Subcutaneous adipose tissue (tissue), 4 donors: Measurements from ENCODE around the gene CSF1R. TPM values are rescaled to one million over a fixed set of nuclear protein-coding genes. Genes with fewer than 3 reads are reported as not detected.

Source experiments
- total RNA-seq, 4 donors: library from RNA; depleted of rRNA; stranded (reverse); fragments of >200 nt; gene quantifications; one replicate each; pipeline ENCODE4 v1.1.0, GENCODE V29; 2016
- TF ChIP-seq, protein P1 (sequence below): fragments of 450-650 bp; IDR thresholded peaks from one replicate; pipeline ENCODE4 v1.5.1; 2016; ENCODE audit warnings: low read depth, mild to moderate bottlenecking, control low read depth, antibody characterized with exemption, moderate library complexity

CSF1R gene
- total RNA-seq, 4 donors from 2014 or later = 35.2 to 152 (median 79.7) TPM

DNA sequence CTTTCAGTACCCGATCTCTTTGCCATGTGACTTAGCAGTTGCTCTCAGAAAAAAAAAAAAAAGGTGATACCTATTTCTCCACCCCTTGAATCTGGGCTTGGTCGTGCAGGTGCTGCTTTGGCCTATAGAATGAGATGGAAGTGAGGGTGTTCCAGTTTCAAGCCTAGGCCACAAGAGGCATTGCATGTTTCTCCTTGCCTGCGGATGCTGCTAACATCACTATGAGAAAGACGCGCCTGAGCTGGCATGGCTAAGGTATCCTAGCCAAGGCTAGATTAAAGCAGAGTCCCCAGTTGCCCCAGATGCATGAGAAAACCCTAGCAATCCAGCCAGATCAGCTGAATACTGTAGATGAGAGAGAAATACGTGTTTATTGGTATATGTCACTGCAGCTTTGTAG lies 14.7 kb upstream of the CSF1R start:
- TF ChIP-seq, protein P1, sequence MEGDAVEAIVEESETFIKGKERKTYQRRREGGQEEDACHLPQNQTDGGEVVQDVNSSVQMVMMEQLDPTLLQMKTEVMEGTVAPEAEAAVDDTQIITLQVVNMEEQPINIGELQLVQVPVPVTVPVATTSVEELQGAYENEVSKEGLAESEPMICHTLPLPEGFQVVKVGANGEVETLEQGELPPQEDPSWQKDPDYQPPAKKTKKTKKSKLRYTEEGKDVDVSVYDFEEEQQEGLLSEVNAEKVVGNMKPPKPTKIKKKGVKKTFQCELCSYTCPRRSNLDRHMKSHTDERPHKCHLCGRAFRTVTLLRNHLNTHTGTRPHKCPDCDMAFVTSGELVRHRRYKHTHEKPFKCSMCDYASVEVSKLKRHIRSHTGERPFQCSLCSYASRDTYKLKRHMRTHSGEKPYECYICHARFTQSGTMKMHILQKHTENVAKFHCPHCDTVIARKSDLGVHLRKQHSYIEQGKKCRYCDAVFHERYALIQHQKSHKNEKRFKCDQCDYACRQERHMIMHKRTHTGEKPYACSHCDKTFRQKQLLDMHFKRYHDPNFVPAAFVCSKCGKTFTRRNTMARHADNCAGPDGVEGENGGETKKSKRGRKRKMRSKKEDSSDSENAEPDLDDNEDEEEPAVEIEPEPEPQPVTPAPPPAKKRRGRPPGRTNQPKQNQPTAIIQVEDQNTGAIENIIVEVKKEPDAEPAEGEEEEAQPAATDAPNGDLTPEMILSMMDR = no peak

DNA sequence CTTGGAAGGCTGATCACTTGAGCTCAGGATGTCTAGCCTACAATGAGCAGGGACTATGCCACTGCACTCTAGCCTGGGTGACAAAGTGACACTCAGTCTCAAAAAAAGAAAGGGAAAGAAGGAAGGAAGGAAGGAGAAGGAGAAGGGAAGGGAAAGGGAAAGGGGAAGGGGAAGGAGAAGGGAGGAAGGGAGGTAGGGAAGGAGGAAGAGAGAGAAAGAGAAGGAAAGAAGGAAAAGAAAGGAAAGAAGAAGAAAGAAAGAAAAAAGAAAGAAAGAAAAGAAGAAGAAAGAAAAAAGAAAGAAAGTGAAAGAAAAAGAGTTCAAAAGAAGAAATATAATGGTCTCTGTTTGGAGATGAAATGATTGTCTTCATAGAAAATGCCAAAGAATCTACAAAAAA lies 10.8 kb upstream of the CSF1R start:
- TF ChIP-seq, protein P1 = no peak

DNA sequence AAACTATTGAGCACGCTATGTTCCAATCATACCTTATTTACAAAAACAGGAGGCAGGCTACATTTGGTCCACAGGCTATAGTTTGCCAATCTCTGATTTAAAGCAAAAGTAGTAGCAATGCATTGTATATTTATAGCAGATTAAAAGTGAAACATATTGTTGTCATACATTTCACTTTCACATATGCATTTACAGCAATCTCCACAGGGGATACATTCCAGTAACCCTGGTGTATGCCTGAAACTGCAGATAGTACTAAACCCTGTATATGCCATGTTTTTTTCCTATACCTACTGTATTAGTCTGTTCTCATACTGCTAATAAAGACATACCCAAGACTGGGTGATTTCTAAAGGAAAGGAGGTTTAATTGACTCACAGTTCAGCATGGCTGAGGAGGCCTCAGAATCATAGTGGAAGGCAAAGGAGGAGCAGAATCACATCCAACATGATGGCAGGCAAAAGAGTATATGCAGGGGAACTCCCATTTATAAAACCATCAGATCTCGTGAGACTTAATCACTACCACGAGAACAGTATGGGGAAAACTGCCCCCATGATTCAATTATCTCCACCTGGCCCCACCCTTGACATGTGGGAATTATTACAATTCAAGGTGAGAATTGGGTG lies 5.9 kb upstream of the CSF1R start:
- TF ChIP-seq, protein P1 = no peak

DNA sequence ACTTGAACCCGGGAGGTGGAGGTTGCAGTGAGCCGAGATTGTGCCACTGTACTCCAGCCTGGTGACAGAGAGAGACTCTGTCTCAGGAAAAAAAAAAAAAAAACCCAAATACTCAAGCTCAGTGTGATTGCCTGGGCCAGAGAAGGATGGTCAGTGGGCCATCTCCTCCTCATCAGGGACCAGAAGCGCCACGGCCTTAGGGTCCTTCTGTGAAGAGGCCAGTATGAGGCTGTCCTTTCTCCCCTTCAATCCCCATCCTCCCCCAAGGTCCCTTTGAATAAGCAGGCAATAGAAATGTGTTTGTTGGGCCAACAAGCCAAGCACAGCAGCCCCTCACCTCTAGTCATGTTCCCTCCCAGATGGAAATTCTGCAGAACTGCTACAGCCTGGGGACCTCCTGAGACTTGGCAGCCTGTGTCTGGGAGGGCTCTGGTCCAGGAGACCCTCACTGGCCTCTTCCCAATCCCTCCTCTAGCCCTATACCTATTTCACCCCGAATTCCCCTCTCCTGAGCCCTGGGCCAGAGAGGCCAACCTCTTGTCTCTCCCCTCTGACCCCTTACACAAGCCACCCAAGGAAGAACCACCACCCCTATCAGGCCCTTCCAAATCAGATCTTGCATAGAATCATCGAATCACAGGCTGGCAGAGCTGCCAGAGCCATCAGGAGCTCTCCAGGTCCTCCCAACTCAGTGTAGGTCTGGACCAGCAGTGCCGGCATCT lies 1.0 kb downstream of the CSF1R start:
- TF ChIP-seq, protein P1 = no peak

- TF ChIP-seq, protein P1 = no peak
These were observed 3.5 kb downstream of the CSF1R start for GRCh38 chr5:150082889-150083288.

GRCh38 chr5:150082374-150082773 lies 4.0 kb downstream of the CSF1R start:
- TF ChIP-seq, protein P1 = no peak

DNA sequence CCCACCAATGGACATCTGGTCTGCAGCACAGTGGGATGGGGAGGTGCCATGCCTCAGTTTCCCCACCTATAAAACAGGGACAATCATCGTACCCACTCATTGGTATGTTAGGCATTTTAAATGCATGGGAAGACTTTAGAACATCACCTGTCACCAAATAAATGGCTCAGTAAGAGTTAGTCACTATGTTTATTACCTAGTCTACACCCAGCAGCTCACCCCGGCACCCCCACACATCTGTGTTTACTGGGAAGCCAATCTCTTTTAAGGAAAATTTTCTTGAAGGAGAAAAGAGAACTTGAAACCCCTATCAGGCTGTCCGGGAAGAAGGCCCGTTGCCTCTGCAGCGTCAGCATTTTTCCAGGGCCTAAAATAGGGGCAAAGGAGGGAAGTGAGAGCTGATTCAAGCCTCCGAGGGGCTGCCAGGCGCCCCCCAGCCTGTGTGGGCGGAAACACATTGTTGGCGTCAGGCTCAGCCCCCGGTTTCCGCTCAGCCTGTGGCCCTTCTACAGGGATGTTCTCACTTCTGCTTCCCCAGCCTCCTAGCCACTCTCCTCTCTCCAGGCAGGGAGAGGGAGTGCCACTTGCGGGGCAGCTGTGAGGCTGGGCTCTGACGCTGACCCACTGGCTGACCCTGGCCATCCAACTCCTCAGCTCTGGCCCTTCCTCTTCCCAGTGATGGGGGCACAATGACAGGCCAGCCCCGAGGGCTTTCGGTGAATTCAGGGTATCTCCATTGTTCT lies 4.6 kb downstream of the CSF1R start:
- TF ChIP-seq, protein P1 = no peak
